GM23338 (cell line): ENCODE data around the gene ARID4B. TPM values are rescaled to one million over a fixed set of nuclear protein-coding genes. Genes with fewer than 3 reads are reported as not detected.

ENCODE experiments used
- ATAC-seq: fragments of 200-7000 bp; cut with Tn5 transposase; 3 replicates; pipeline ENCODE4 v1.9.1; 2020
- DNase-seq: peaks from one replicate; pipeline ENCODE4 v3.0.0-alpha.2; 2015; ENCODE audit warnings: low spot score
- H2AFZ ChIP-seq: fragments of 200-600 bp; sonication (generic); 2 replicates; pipeline ENCODE4 v1.8.0; 2016; ENCODE audit warnings: antibody characterized with exemption, mild to moderate bottlenecking, moderate library complexity
- H3F3A ChIP-seq: fragments of 200-600 bp; sonication (generic); replicated peaks from 2 replicates; pipeline ENCODE4 v1.8.0; 2017; ENCODE audit warnings: antibody characterized with exemption, mixed run types, low read depth
- H3K27ac ChIP-seq: fragments of 200-600 bp; sonication (generic); 2 replicates; pipeline ENCODE4 v1.6.1; 2016; ENCODE audit warnings: low read depth
- H3K27me3 ChIP-seq: fragments of 200-600 bp; sonication (generic); 2 replicates; pipeline ENCODE4 v1.8.0; 2016; ENCODE audit warnings: mild to moderate bottlenecking, mixed run types, moderate library complexity; ENCODE audit not compliant: insufficient read depth
- H3K36me3 ChIP-seq: fragments of 200-600 bp; sonication (generic); 2 replicates; pipeline ENCODE4 v1.8.0; 2016; ENCODE audit warnings: mild to moderate bottlenecking; ENCODE audit not compliant: insufficient read depth
- H3K4me1 ChIP-seq: fragments of 200-600 bp; sonication (generic); 2 replicates; pipeline ENCODE4 v1.8.0; 2016; ENCODE audit warnings: mild to moderate bottlenecking, moderate library complexity; ENCODE audit not compliant: insufficient read depth
- H3K4me2 ChIP-seq: fragments of 200-600 bp; sonication (generic); 2 replicates; pipeline ENCODE4 v1.7.1; 2017; ENCODE audit warnings: mixed run types
- H3K4me3 ChIP-seq: fragments of 200-600 bp; sonication (generic); 2 replicates; pipeline ENCODE4 v1.6.1; 2016; ENCODE audit warnings: mixed run types
- H3K79me2 ChIP-seq: fragments of 200-600 bp; sonication (generic); replicated peaks from 2 replicates; pipeline ENCODE4 v1.8.0; 2017; ENCODE audit warnings: mild to moderate bottlenecking; ENCODE audit not compliant: insufficient read depth
- H3K9me2 ChIP-seq: fragments of 200-600 bp; sonication (generic); 2 replicates; pipeline ENCODE4 v1.8.0; 2017; ENCODE audit not compliant: insufficient read depth
- H4K20me1 ChIP-seq: fragments of 200-600 bp; sonication (generic); replicated peaks from 2 replicates; pipeline ENCODE4 v1.8.0; 2017; ENCODE audit warnings: mild to moderate bottlenecking; ENCODE audit not compliant: insufficient read depth
- H3K27ac Mint-ChIP-seq: 2 replicates; pipeline ENCODE4 v1.8.0; 2020; ENCODE audit warnings: inconsistent platforms, mild to moderate bottlenecking, moderate library complexity, mixed read lengths
- H3K27me3 Mint-ChIP-seq: 3 replicates; pipeline ENCODE4 v1.8.0; 2022; ENCODE audit warnings: low read depth, mild to moderate bottlenecking, moderate library complexity, mixed read lengths, inconsistent platforms; ENCODE audit not compliant: insufficient read depth, poor library complexity
- H3K36me3 Mint-ChIP-seq: 3 replicates; pipeline ENCODE4 v1.8.0; 2021; ENCODE audit warnings: low read depth, mild to moderate bottlenecking, inconsistent platforms, moderate library complexity, mixed read lengths
- H3K4me1 Mint-ChIP-seq: 3 replicates; pipeline ENCODE4 v1.8.0; 2020; ENCODE audit warnings: mild to moderate bottlenecking, inconsistent platforms, mixed read lengths
- H3K4me3 Mint-ChIP-seq: 3 replicates; pipeline ENCODE4 v1.8.0; 2021; ENCODE audit warnings: moderate library complexity, mild to moderate bottlenecking, inconsistent platforms, mixed read lengths
- H3K9me3 Mint-ChIP-seq: 3 replicates; pipeline ENCODE4 v1.8.0; 2020; ENCODE audit warnings: moderate library complexity, mild to moderate bottlenecking, inconsistent platforms, mixed read lengths
- CREB1 ChIP-seq: fragments of 250-450 bp; sonication (Bioruptor Pico); IDR thresholded peaks from 2 replicates; pipeline ENCODE4 v1.5.0; 2020; ENCODE audit warnings: low read depth, mild to moderate bottlenecking, moderate library complexity
- CTCF ChIP-seq, 2 experiments: fragments of 200-600 bp in 1 of 2; sonication (generic) in 1 of 2; conservative IDR thresholded peaks; 2 replicates each; pipeline versions ENCODE4 v1.5.1 to v1.6.1; 2016 to 2017; ENCODE audit warnings: antibody characterized with exemption in 2 of 2, low read depth in 2 of 2, mild to moderate bottlenecking in 2 of 2, moderate library complexity in 1 of 2
- ETS1 ChIP-seq: IDR thresholded peaks from 2 replicates; pipeline ENCODE4 v1.6.1; 2016; ENCODE audit warnings: antibody characterized with exemption
- EZH2phosphoT487 ChIP-seq: fragments of 200-600 bp; sonication (generic); IDR thresholded peaks from one replicate; pipeline ENCODE4 v1.8.1; 2018; ENCODE audit warnings: antibody characterized with exemption; ENCODE audit not compliant: unreplicated experiment
- POLR2AphosphoS5 ChIP-seq: IDR thresholded peaks from 2 replicates; pipeline ENCODE4 v1.6.1; 2016; ENCODE audit warnings: antibody characterized with exemption, low read depth
- REST ChIP-seq: IDR thresholded peaks from one replicate; pipeline ENCODE4 v1.6.1; 2018; ENCODE audit warnings: antibody characterized with exemption; ENCODE audit not compliant: unreplicated experiment
- STAT1 ChIP-seq: IDR thresholded peaks from one replicate; pipeline ENCODE4 v1.6.1; 2016; ENCODE audit warnings: antibody characterized with exemption; ENCODE audit not compliant: unreplicated experiment
- ZNF114 ChIP-seq: fragments of 250-450 bp; sonication (Bioruptor Pico); IDR thresholded peaks from 2 replicates; pipeline ENCODE4 v1.5.0; 2020; ENCODE audit warnings: mild to moderate bottlenecking, moderate library complexity
- ZNF331 ChIP-seq: fragments of 250-450 bp; sonication (Bioruptor Pico); IDR thresholded peaks from 2 replicates; pipeline ENCODE4 v1.5.0; 2020; ENCODE audit warnings: low read depth, mild to moderate bottlenecking, moderate library complexity
- polyA plus RNA-seq: library from polyadenylated mRNA; unstranded; fragments of >200 nt; fragmentation: Nextera tagmentation; extraction: Ambion mirVana; gene quantifications from 2 replicates; pipeline ENCODE4 v1.2.1, GENCODE V29; 2016
- total RNA-seq: library from RNA; depleted of rRNA; stranded (reverse); fragments of >200 nt; shearing (Covaris generic); gene quantifications from 2 replicates; pipeline ENCODE4 v1.2.3, GENCODE V29; 2014

ARID4B gene
- total and polyA plus RNA-seq, 2 experiments from 2014 or later: 25.1 to 59.8 TPM

GRCh38 chr1:235278915-235279292 lies 49.1 kb downstream of the ARID4B start (continued):
- no peak for TF ChIP-seq REST
- no peak for TF ChIP-seq EZH2phosphoT487
- no peak for TF ChIP-seq ETS1
- no peak for TF ChIP-seq ZNF114 (CRISPR knock-in tag)
- TF ChIP-seq CREB1 (CRISPR knock-in tag): no peak
- TF ChIP-seq CTCF (conservative IDR thresholded peaks at IDR 0.05; ENCODE audit: low read depth in 2 of 2): no peak
- TF ChIP-seq ZNF331 (CRISPR knock-in tag): no peak
- TF ChIP-seq STAT1: no peak
- TF ChIP-seq POLR2AphosphoS5: no peak

GRCh38 chr1:235278233-235278914 lies 49.6 kb downstream of the ARID4B start:
- Mint-ChIP-seq H3K9me3 (no peaks in the 10 kb centered on the region), H3K27me3 (peaks cover 5% of the 10 kb centered on the region), H3K27ac (peak overlapping the region; percentile 13; the same call in 1 of the 2 replicates), H3K36me3 (0 out of 3 replicates have a peak, but pooled peaks cover 3% of the 10 kb centered on the region), H3K4me3 (peak overlapping the region; percentile 44; the same call in 2 of the 3 replicates), H3K4me1 (peaks cover 47% of the 10 kb centered on the region)
- Histone ChIP-seq H3K36me3 (no peaks in the 10 kb centered on the region; the same call in 1 of the 2 replicates), H3F3A (no peaks in the 10 kb centered on the region), H4K20me1 (peaks cover 55% of the 10 kb centered on the region), H3K4me1 (peaks cover 59% of the 10 kb centered on the region), H3K27ac (peak overlapping the region; percentile 5; the same call in 1 of the 2 replicates), H3K27me3 (no peaks in the 10 kb centered on the region), H2AFZ (no peak overlapping the region), H3K9me2 (no peaks in the 10 kb centered on the region), H3K4me2 (peak overlapping the region; percentile 66; the same call in 1 of the 2 replicates), H3K4me3 (no peak overlapping the region), H3K79me2 (peaks cover 100% of the 10 kb centered on the region)
- DNase-seq (no peak), ATAC-seq (no peak)
- TF ChIP-seq CTCF (conservative IDR thresholded peaks at IDR 0.05; ENCODE audit: low read depth in 2 of 2): no peak
- no peak for TF ChIP-seq STAT1
- TF ChIP-seq POLR2AphosphoS5: no peak
